Stimulated activated CD4-positive, alpha-beta T cell treated with anti-CD3 and anti-CD28 coated beads, TNF-alpha, amount 100 ng/mL, for 24 hours (primary cell): Measurements from ENCODE around the gene PCDHA1.

ENCODE experiments used
- DNase-seq, 3 experiments: peaks; one replicate each; pipeline ENCODE4 v3.0.0-alpha.2; 2020; ENCODE audit warnings: low read depth in 3 of 3

Gene PCDHA1

DNA sequence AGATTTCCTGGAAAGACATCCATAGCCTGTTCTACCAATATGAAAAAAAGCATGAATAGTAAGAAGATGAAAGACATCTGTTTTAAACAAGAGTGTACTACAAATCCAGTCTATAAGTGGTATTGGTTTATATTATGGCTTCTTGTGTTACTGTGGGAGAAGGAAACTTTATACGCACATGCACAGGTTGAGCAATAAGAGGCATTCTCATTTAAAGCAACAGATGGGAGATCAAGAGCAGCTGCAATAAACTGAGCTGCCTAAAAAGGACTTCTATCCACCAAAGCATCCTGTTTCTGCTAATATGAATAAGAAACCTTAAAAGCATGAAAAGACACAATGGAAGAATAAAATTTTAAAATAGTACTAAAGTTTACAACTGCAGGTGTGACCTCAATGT lies 256.6 kb downstream of the PCDHA1 start:
- DNase-seq = no peak

DNA sequence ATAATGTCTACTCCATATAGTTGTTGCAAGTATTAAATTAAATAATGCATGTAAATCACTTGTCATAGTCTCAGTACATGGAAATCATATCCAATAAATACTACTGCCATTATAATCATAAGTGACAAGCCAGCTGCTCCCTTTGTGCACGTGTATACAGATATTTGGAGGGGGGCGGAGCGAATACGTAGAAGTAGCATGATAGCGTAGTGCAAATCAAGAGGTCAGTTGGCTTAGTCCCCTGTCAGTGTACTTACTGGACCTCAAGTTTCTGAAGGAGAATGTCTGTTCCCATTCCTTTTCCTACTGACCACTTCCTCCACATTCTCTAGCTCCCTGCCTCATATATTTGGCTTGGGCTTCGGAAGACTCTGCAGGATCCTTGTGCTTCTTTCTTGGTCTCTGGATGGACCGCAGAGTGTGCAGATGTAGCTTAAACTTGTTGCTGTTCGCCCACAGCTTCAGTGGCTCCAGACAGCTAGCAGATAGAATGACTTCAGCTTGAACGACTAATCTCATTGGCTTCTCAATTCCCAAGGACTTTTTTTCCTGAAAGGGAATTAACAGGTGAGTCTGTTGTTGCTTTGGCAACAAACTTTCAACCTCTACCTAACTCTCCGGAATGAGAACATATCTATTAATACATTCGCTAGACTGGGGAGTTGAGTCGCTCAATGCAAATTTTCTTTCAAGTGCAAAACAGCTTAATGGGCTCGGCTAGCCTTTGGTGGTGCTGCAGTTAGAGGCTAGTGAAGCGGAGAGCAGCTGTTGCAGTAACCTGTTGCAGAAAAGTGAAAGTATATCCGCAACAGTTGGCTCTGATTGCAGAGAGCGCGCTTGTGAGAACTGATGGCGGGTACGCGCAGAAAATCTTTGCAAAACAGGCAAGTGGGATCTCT lies 264.9 kb downstream of the PCDHA1 start, which contains the start of gene PCDHB1:
PCDHB1 (plus strand) TSS at position 753 of the 899 bp plus-strand sequence; CDS start at position 850, 97 bp downstream.
- DNase-seq = no peak

GRCh38 chr5:141051521-141051866 lies 265.6 kb downstream of the PCDHA1 start:
- DNase-seq = no peak
